ENCODE data around the gene CTBP2.

The CTBP2 gene

GRCh38 chr10:125177641-125178640, 17.6 kb upstream of the CTBP2 start:
- Histone ChIP-seq H3K4me1 (ENCODE audit: control insufficient read depth in 1 of 2, insufficient read depth in 2 of 2, low read length in 2 of 2) (no peaks in the 10 kb centered on the region), H3K36me3 (ENCODE audit: control insufficient read depth in 1 of 2, insufficient read depth in 2 of 2, low read length in 2 of 2) (no peaks in the 10 kb centered on the region), H3K27me3 (ENCODE audit: low read depth, low read length) (no peaks in the 10 kb centered on the region), H3K9me3 (ENCODE audit: control insufficient read depth in 1 of 2, low read length in 2 of 2) (no peaks in the 10 kb centered on the region), H3K27ac (ENCODE audit: low read length) (no peak overlapping the region), H3K4me3 (ENCODE audit: low read depth in 1 of 2, low read length in 2 of 2) (no peak overlapping the region)

- H3K4me1 ChIP-seq (ENCODE audit: control insufficient read depth in 1 of 2, insufficient read depth in 2 of 2, low read length in 2 of 2) = no peaks in the 10 kb centered on the region
- H3K4me3 ChIP-seq (ENCODE audit: low read depth in 1 of 2, low read length in 2 of 2) = no peak overlapping the region
- no peaks in the 10 kb centered on the region for H3K27me3 ChIP-seq (ENCODE audit: low read depth, low read length)
- H3K9me3 ChIP-seq (ENCODE audit: control insufficient read depth in 1 of 2, low read length in 2 of 2) = no peaks in the 10 kb centered on the region
- H3K27ac ChIP-seq (ENCODE audit: low read length) = no peak overlapping the region
- no peaks in the 10 kb centered on the region for H3K36me3 ChIP-seq (ENCODE audit: control insufficient read depth in 1 of 2, insufficient read depth in 2 of 2, low read length in 2 of 2)
These were observed 15.4 kb upstream of the CTBP2 start for GRCh38 chr10:125175807-125176206.

- no peaks in the 10 kb centered on the region for H3K36me3 ChIP-seq (ENCODE audit: control insufficient read depth in 1 of 2, insufficient read depth in 2 of 2, low read length in 2 of 2)
- no peaks in the 10 kb centered on the region for H3K4me1 ChIP-seq (ENCODE audit: control insufficient read depth in 1 of 2, insufficient read depth in 2 of 2, low read length in 2 of 2)
- no peak overlapping the region for H3K4me3 ChIP-seq (ENCODE audit: low read depth in 1 of 2, low read length in 2 of 2)
- no peaks in the 10 kb centered on the region for H3K27me3 ChIP-seq (ENCODE audit: low read depth, low read length)
- H3K9me3 ChIP-seq (ENCODE audit: control insufficient read depth in 1 of 2, low read length in 2 of 2) = no peaks in the 10 kb centered on the region
- H3K27ac ChIP-seq (ENCODE audit: low read length) = no peak overlapping the region
These were observed 14.0 kb upstream of the CTBP2 start for GRCh38 chr10:125174360-125174759.

- no peaks in the 10 kb centered on the region for H3K4me1 ChIP-seq (ENCODE audit: control insufficient read depth in 1 of 2, insufficient read depth in 2 of 2, low read length in 2 of 2)
- no peaks in the 10 kb centered on the region for H3K36me3 ChIP-seq (ENCODE audit: control insufficient read depth in 1 of 2, insufficient read depth in 2 of 2, low read length in 2 of 2)
- no peak overlapping the region for H3K27ac ChIP-seq (ENCODE audit: low read length)
- H3K4me3 ChIP-seq (ENCODE audit: low read depth in 1 of 2, low read length in 2 of 2) = no peak overlapping the region
- H3K9me3 ChIP-seq (ENCODE audit: control insufficient read depth in 1 of 2, low read length in 2 of 2) = no peaks in the 10 kb centered on the region
- no peaks in the 10 kb centered on the region for H3K27me3 ChIP-seq (ENCODE audit: low read depth, low read length)
These were observed 12.3 kb upstream of the CTBP2 start for GRCh38 chr10:125172694-125173093.

- Histone ChIP-seq H3K27ac (ENCODE audit: low read length) (no peak overlapping the region), H3K36me3 (ENCODE audit: control insufficient read depth in 1 of 2, insufficient read depth in 2 of 2, low read length in 2 of 2) (no peaks in the 10 kb centered on the region), H3K9me3 (ENCODE audit: control insufficient read depth in 1 of 2, low read length in 2 of 2) (no peaks in the 10 kb centered on the region), H3K27me3 (ENCODE audit: low read depth, low read length) (no peaks in the 10 kb centered on the region), H3K4me3 (ENCODE audit: low read depth in 1 of 2, low read length in 2 of 2) (no peak overlapping the region), H3K4me1 (ENCODE audit: control insufficient read depth in 1 of 2, insufficient read depth in 2 of 2, low read length in 2 of 2) (no peaks in the 10 kb centered on the region)
These were observed 11.3 kb upstream of the CTBP2 start for GRCh38 chr10:125171402-125172306.

- H3K36me3 ChIP-seq (ENCODE audit: control insufficient read depth in 1 of 2, insufficient read depth in 2 of 2, low read length in 2 of 2) = no peaks in the 10 kb centered on the region
- no peaks in the 10 kb centered on the region for H3K4me1 ChIP-seq (ENCODE audit: control insufficient read depth in 1 of 2, insufficient read depth in 2 of 2, low read length in 2 of 2)
- no peaks in the 10 kb centered on the region for H3K27me3 ChIP-seq (ENCODE audit: low read depth, low read length)
- H3K27ac ChIP-seq (ENCODE audit: low read length) = no peak overlapping the region
- no peaks in the 10 kb centered on the region for H3K9me3 ChIP-seq (ENCODE audit: control insufficient read depth in 1 of 2, low read length in 2 of 2)
- no peak overlapping the region for H3K4me3 ChIP-seq (ENCODE audit: low read depth in 1 of 2, low read length in 2 of 2)
These were observed 9.6 kb upstream of the CTBP2 start for GRCh38 chr10:125169915-125170314.

GRCh38 chr10:125169279-125169678, 8.9 kb upstream of the CTBP2 start:
- no peaks in the 10 kb centered on the region for H3K4me1 ChIP-seq (ENCODE audit: control insufficient read depth in 1 of 2, insufficient read depth in 2 of 2, low read length in 2 of 2)
- no peak overlapping the region for H3K4me3 ChIP-seq (ENCODE audit: low read depth in 1 of 2, low read length in 2 of 2)
- H3K27ac ChIP-seq (ENCODE audit: low read length) = no peak overlapping the region
- H3K9me3 ChIP-seq (ENCODE audit: control insufficient read depth in 1 of 2, low read length in 2 of 2) = no peaks in the 10 kb centered on the region
- H3K27me3 ChIP-seq (ENCODE audit: low read depth, low read length) = no peaks in the 10 kb centered on the region
- H3K36me3 ChIP-seq (ENCODE audit: control insufficient read depth in 1 of 2, insufficient read depth in 2 of 2, low read length in 2 of 2) = no peaks in the 10 kb centered on the region

- H3K36me3 ChIP-seq (ENCODE audit: control insufficient read depth in 1 of 2, insufficient read depth in 2 of 2, low read length in 2 of 2) = no peaks in the 10 kb centered on the region
- no peak overlapping the region for H3K27ac ChIP-seq (ENCODE audit: low read length)
- H3K4me1 ChIP-seq (ENCODE audit: control insufficient read depth in 1 of 2, insufficient read depth in 2 of 2, low read length in 2 of 2) = peaks cover 0 to 7% of the 10 kb centered on the region in 2 donors
- H3K4me3 ChIP-seq (ENCODE audit: low read depth in 1 of 2, low read length in 2 of 2) = no peak overlapping the region
- no peaks in the 10 kb centered on the region for H3K9me3 ChIP-seq (ENCODE audit: control insufficient read depth in 1 of 2, low read length in 2 of 2)
- no peaks in the 10 kb centered on the region for H3K27me3 ChIP-seq (ENCODE audit: low read depth, low read length)
These were observed 6.3 kb upstream of the CTBP2 start for GRCh38 chr10:125166658-125167057.

- no peaks in the 10 kb centered on the region for H3K9me3 ChIP-seq (ENCODE audit: control insufficient read depth in 1 of 2, low read length in 2 of 2)
- no peaks in the 10 kb centered on the region for H3K27me3 ChIP-seq (ENCODE audit: low read depth, low read length)
- no peak overlapping the region for H3K4me3 ChIP-seq (ENCODE audit: low read depth in 1 of 2, low read length in 2 of 2)
- peaks cover 0 to 7% of the 10 kb centered on the region in 2 donors for H3K4me1 ChIP-seq (ENCODE audit: control insufficient read depth in 1 of 2, insufficient read depth in 2 of 2, low read length in 2 of 2)
- no peak overlapping the region for H3K27ac ChIP-seq (ENCODE audit: low read length)
- no peaks in the 10 kb centered on the region for H3K36me3 ChIP-seq (ENCODE audit: control insufficient read depth in 1 of 2, insufficient read depth in 2 of 2, low read length in 2 of 2)
These were observed 5.5 kb upstream of the CTBP2 start for GRCh38 chr10:125165584-125166573.

GRCh38 chr10:125164421-125164820, 4.1 kb upstream of the CTBP2 start:
- no peaks in the 10 kb centered on the region for H3K36me3 ChIP-seq (ENCODE audit: control insufficient read depth in 1 of 2, insufficient read depth in 2 of 2, low read length in 2 of 2)
- no peaks in the 10 kb centered on the region for H3K9me3 ChIP-seq (ENCODE audit: control insufficient read depth in 1 of 2, low read length in 2 of 2)
- H3K4me1 ChIP-seq (ENCODE audit: control insufficient read depth in 1 of 2, insufficient read depth in 2 of 2, low read length in 2 of 2) = peaks cover 0 to 7% of the 10 kb centered on the region in 2 donors
- H3K27me3 ChIP-seq (ENCODE audit: low read depth, low read length) = no peaks in the 10 kb centered on the region
- H3K4me3 ChIP-seq (ENCODE audit: low read depth in 1 of 2, low read length in 2 of 2) = no peak overlapping the region
- no peak overlapping the region for H3K27ac ChIP-seq (ENCODE audit: low read length)

All from muscle layer of duodenum (tissue), 2 donors.